K562 (cell line): ENCODE results near the gene TCF4. TPM values are rescaled to one million over a fixed set of nuclear protein-coding genes. Genes with fewer than 3 reads are reported as not detected.

Source experiments
- ATAC-seq: fragments of 200-7000 bp; cut with Tn5 transposase; 3 replicates; pipeline ENCODE4 v1.9.1; 2020; ENCODE audit warnings: moderate library complexity
- BruUV-seq: library from RNA; stranded (reverse); fragments of 400-500 nt; replicated peaks from 2 replicates; lab custom pipeline; 2021; lab: Mats Ljungman, UMichigan
- CTCF ChIA-PET: fragments of 300-600 bp; formaldehyde crosslinking; extraction: SDS; loops from one replicate; lab custom pipeline; 2021; ENCODE audit warnings: low intra/inter-chr PET ratio; lab: Yijun Ruan, JAX
- POLR2A ChIA-PET: fragments of 300-600, 350-650 bp; sonication (Branson Sonifier 250); formaldehyde crosslinking; extraction: SDS; loops from one replicate; lab custom pipeline; 2021; ENCODE audit warnings: antibody characterized with exemption, inconsistent platforms; lab: Yijun Ruan, JAX
- DNase-seq, 4 experiments: peaks; one replicate each; pipeline versions ENCODE4 v3.0.0 to v3.0.0-alpha.2; 2011 to 2018; ENCODE audit warnings: low spot score in 3 of 4, mixed read lengths in 3 of 4; ENCODE audit errors: extremely low read depth in 1 of 4
- FAIRE-seq: peaks from 2 replicates; lab custom pipeline; 2011; peaks lifted over from hg19 to GRCh38; lab: Jason Lieb, UNC
- H2AFZ ChIP-seq: 2 replicates; pipeline ENCODE4 v1.6.0; 2011; ENCODE audit warnings: low read depth, low read length, control low read depth, inconsistent platforms
- H3K27ac ChIP-seq: fragments of 200-600 bp; 3 replicates; pipeline ENCODE4 v1.8.0; 2011; ENCODE audit warnings: low read depth, mild to moderate bottlenecking, control low read depth, inconsistent platforms, low read length, moderate library complexity, mixed read lengths; ENCODE audit errors: extremely low read depth
- H3K27me3 ChIP-seq, 2 experiments: fragments of 300-600 bp in 1 of 2; 2 replicates in 1 of 2; 3 replicates in 1 of 2; pipeline versions ENCODE4 v1.6.0 to v1.8.0; 2011; ENCODE audit warnings: inconsistent platforms in 2 of 2, low read length in 2 of 2, mild to moderate bottlenecking in 1 of 2, mixed read lengths in 1 of 2, moderate library complexity in 1 of 2; ENCODE audit not compliant: control insufficient read depth in 2 of 2, insufficient read depth in 2 of 2
- H3K36me3 ChIP-seq: fragments of 300-600 bp; 3 replicates; pipeline ENCODE4 v1.8.0; 2011; ENCODE audit warnings: mild to moderate bottlenecking, low read length, inconsistent platforms; ENCODE audit not compliant: control insufficient read depth, insufficient read depth
- H3K4me1 ChIP-seq, 2 experiments: fragments of 200-600 bp in 1 of 2; replicated peaks in 1 of 2; 2 replicates in 1 of 2; 3 replicates in 1 of 2; pipeline versions ENCODE4 v1.5.1 to v1.8.0; 2011; ENCODE audit warnings: inconsistent platforms in 2 of 2, low read length in 2 of 2, mild to moderate bottlenecking in 1 of 2, mixed read lengths in 1 of 2, moderate library complexity in 1 of 2; ENCODE audit not compliant: control insufficient read depth in 2 of 2, insufficient read depth in 2 of 2
- H3K4me2 ChIP-seq: 2 replicates; pipeline ENCODE4 v1.6.1; 2011; ENCODE audit warnings: low read length, control low read depth, inconsistent platforms, mixed read lengths; ENCODE audit not compliant: insufficient read depth
- H3K4me3 ChIP-seq: fragments of 200-600 bp; sonication (generic), shearing (Covaris generic); 2 replicates; pipeline ENCODE4 v1.5.1; 2016; ENCODE audit warnings: control low read depth, inconsistent platforms
- H3K79me2 ChIP-seq: fragments of 200-600 bp; 3 replicates; pipeline ENCODE4 v1.8.0; 2011; ENCODE audit warnings: low read length, inconsistent platforms; ENCODE audit not compliant: control insufficient read depth, insufficient read depth
- H3K9ac ChIP-seq, 2 experiments: 2 replicates each; pipeline versions ENCODE4 v1.6.0 to v1.6.1; 2011; ENCODE audit warnings: low read depth in 2 of 2, low read length in 2 of 2, control low read depth in 1 of 2, inconsistent platforms in 1 of 2, mild to moderate bottlenecking in 1 of 2, mixed read lengths in 1 of 2; ENCODE audit not compliant: insufficient read depth in 1 of 2
- H3K9me1 ChIP-seq: one replicate; pipeline ENCODE4 v1.6.0; 2011; ENCODE audit warnings: inconsistent platforms, mild to moderate bottlenecking, low read length, moderate library complexity; ENCODE audit not compliant: control insufficient read depth, insufficient read depth
- H3K9me3 ChIP-seq: replicated peaks from 2 replicates; pipeline ENCODE4 v1.5.1; 2011; ENCODE audit warnings: low read depth, low read length, inconsistent platforms; ENCODE audit not compliant: control insufficient read depth, insufficient read depth
- H4K20me1 ChIP-seq: replicated peaks from 2 replicates; pipeline ENCODE4 v1.6.1; 2011; ENCODE audit warnings: low read length, inconsistent platforms, mixed read lengths; ENCODE audit not compliant: control insufficient read depth, insufficient read depth
- CHD4 ChIP-seq: fragments of 200-600 bp; sonication (generic); IDR thresholded peaks from 3 replicates; pipeline ENCODE4 v1.6.1; 2012; ENCODE audit warnings: low read depth, mild to moderate bottlenecking, mixed read lengths, low read length, inconsistent platforms; ENCODE audit not compliant: insufficient read depth, insufficient replicate concordance, poor library complexity, severe bottlenecking
- ERF ChIP-seq: fragments of 450-650 bp; formaldehyde crosslinking; IDR thresholded peaks from 2 replicates; pipeline ENCODE4 v1.4.0; 2020; ENCODE audit warnings: mild to moderate bottlenecking, mixed read lengths
- ETS1 ChIP-seq: conservative IDR thresholded peaks from 2 replicates; pipeline ENCODE4 v1.6.1; 2011; ENCODE audit warnings: low read depth, mild to moderate bottlenecking, low read length; ENCODE audit not compliant: control insufficient read depth
- FOSL1 ChIP-seq: fragments of 200-800 bp; sonication (Bioruptor generic); conservative IDR thresholded peaks from 2 replicates; pipeline ENCODE4 v1.6.1; 2016; ENCODE audit warnings: missing genetic modification characterization, missing compliant biosample characterization
- NBN ChIP-seq: fragments of 450-650 bp; IDR thresholded peaks from 2 replicates; pipeline ENCODE4 v1.6.1; 2016; ENCODE audit warnings: low read depth, mild to moderate bottlenecking
- NR2C2 ChIP-seq, 2 experiments: fragments of 200-800 bp in 1 of 2; sonication (Bioruptor generic) in 1 of 2; sonication (generic) in 1 of 2; formaldehyde crosslinking in 1 of 2; IDR thresholded peaks; 2 replicates each; pipeline versions ENCODE4 v1.6.1 to v1.8.0; 2016 to 2022; ENCODE audit warnings: mild to moderate bottlenecking in 1 of 2, missing compliant biosample characterization in 1 of 2, missing genetic modification characterization in 1 of 2, missing genetic modification reagents in 1 of 2
- NR2F6 ChIP-seq: fragments of 450-650 bp; formaldehyde crosslinking; IDR thresholded peaks from 2 replicates; pipeline ENCODE4 v1.4.0; 2020; ENCODE audit warnings: mild to moderate bottlenecking
- SMAD2 ChIP-seq: fragments of 150-350 bp; IDR thresholded peaks from 2 replicates; pipeline ENCODE4 v1.6.1; 2014; ENCODE audit warnings: low read depth, mild to moderate bottlenecking, low read length
- XRCC3 ChIP-seq: fragments of 450-650 bp; IDR thresholded peaks from 2 replicates; pipeline ENCODE4 v1.6.1; 2017; ENCODE audit warnings: mild to moderate bottlenecking, moderate library complexity
- ZNF282 ChIP-seq: sonication (generic); formaldehyde crosslinking; IDR thresholded peaks from 2 replicates; pipeline ENCODE4 v1.8.1; 2023; ENCODE audit warnings: missing genetic modification reagents
- ZNF398 ChIP-seq: fragments of 250-450 bp; sonication (Bioruptor Pico); IDR thresholded peaks from 2 replicates; pipeline ENCODE4 v1.8.0; 2021; ENCODE audit warnings: moderate library complexity, mild to moderate bottlenecking, inconsistent platforms
- ZNF41 ChIP-seq: fragments of 250-450 bp; sonication (Bioruptor Pico); conservative IDR thresholded peaks from 2 replicates; pipeline ENCODE4 v1.4.0; 2020; ENCODE audit warnings: mild to moderate bottlenecking
- ZNF518B ChIP-seq: fragments of 250-450 bp; sonication (Bioruptor Pico); IDR thresholded peaks from 2 replicates; pipeline ENCODE4 v1.5.0; 2021; ENCODE audit warnings: mild to moderate bottlenecking, moderate library complexity
- WGBS: fragments of 100-300 bp; shearing (Covaris generic); methylation state at CpG from one replicate; pipeline ENCODE4 v1.1.6; 2016; ENCODE audit warnings: low coverage, mixed read lengths; ENCODE audit not compliant: insufficient coverage; ENCODE audit errors: missing lambda C conversion rate; 5-methylcytosine and 5-hydroxymethylcytosine counted together
- in situ Hi-C: fragments of 300-500 bp; cut with MboI; formaldehyde crosslinking; loops from 4 replicates; pipeline ENCODE4 v1.15.0; 2018; ENCODE audit warnings: inconsistent platforms, mixed read lengths
- intact Hi-C: fragments of 100-400 bp; cut with micrococcal nuclease; formaldehyde crosslinking; loops from 2 replicates; pipeline ENCODE4 v1.14.2; 2022
- polyA plus RNA-seq, 8 experiments: library from polyadenylated mRNA; depleted of rRNA in 4 of 8; stranded (reverse) in 5 of 8; unstranded in 3 of 8; fragments of >200 nt; fragmentation: Nextera tagmentation in 2 of 8; fragmentation: Illumina TruSeq in 1 of 8; extraction: Ambion mirVana in 2 of 8; extraction: Trizol in 1 of 8; gene quantifications; 2 replicates each; pipeline versions ENCODE4 v1.2.1 to v1.2.3, GENCODE V29; 2011 to 2014; ENCODE audit warnings: inconsistent platforms in 1 of 8, missing spikeins in 1 of 8
- total RNA-seq, 7 experiments: library from RNA; depleted of rRNA in 6 of 7; stranded (reverse); fragments of >200 nt in 6 of 7; fragmentation: Illumina TruSeq in 2 of 7; extraction: Trizol in 2 of 7; gene quantifications; 2 replicates each; pipeline versions ENCODE4 v1.2.1 to v1.2.3, GENCODE V29; 2011 to 2021; ENCODE audit warnings: low replicate concordance in 1 of 7

TCF4 gene
- total and polyA plus RNA-seq, 9 of the 15 experiments (the other 6 are each of a cell fraction or from before 2014, with no cell fraction given), result 4.8 to 24.7 (median 15.2) TPM

GRCh38 chr18:55458456-55459203 lies 129.4 kb downstream of the TCF4 start (continued):
- TF ChIP-seq NR2C2 (CRISPR knock-in tag; IDR thresholded peaks at IDR 0.05) (no peak), NR2C2 (tag; IDR thresholded peaks at IDR 0.05) (0 out of 2 replicates have a peak, but pooled peaks have one; percentile 19), ZNF398 (CRISPR knock-in tag) (no peak), XRCC3 (no peak)

- BruUV-seq, result no TSS peak
- Histone ChIP-seq H3K27ac (no peak overlapping the region), H3K9ac (no peak overlapping the region), H2AFZ (no peak overlapping the region), H3K4me1 (peaks cover 0 to 5% of the 10 kb centered on the region in 2 experiments; a peak in 3 of 5 replicates), H3K79me2 (peaks cover 4% of the 10 kb centered on the region; the same call in 1 of the 3 replicates), H3K4me3 (no peak overlapping the region), H3K27me3 (no peaks in the 10 kb centered on the region), H3K4me2 (no peak overlapping the region), H3K9me1 (no peaks in the 10 kb centered on the region), H3K9me3 (no peaks in the 10 kb centered on the region), H4K20me1 (no peaks in the 10 kb centered on the region), H3K36me3 (peaks cover 3% of the 10 kb centered on the region; the same call in 1 of the 3 replicates)
- ChIA-PET CTCF (no interaction called here), POLR2A (interaction anchor here (0.8 kb wide), 1 partner anchor 300 kb away, joined by 4 read pairs; no protein-coding TSS in a partner anchor)
- intact Hi-C loops, result no loop called here
- FAIRE-seq, result no peak
- WGBS, result 40% methylated on average over 2 of the region's 2 CpGs
- in situ Hi-C loops, result no loop called here
- no peak for ATAC-seq
- TF ChIP-seq ERF (CRISPR knock-in tag), result no peak
- TF ChIP-seq SMAD2, result no peak
- no peak for TF ChIP-seq ZNF518B (CRISPR knock-in tag)
- no peak for TF ChIP-seq NBN
- no peak for TF ChIP-seq FOSL1
- no peak for TF ChIP-seq NR2F6 (CRISPR knock-in tag)
- no peak for TF ChIP-seq ZNF282 (CRISPR knock-in tag)
- no peak for TF ChIP-seq ETS1
- TF ChIP-seq CHD4, result no peak
- no peak for TF ChIP-seq ZNF41 (CRISPR knock-in tag)
- DNase-seq, result no peak
Measured at GRCh38 chr18:55457028-55457427, 131.0 kb downstream of the TCF4 start.
